GM11168 (cell line): Measurements from ENCODE around the gene DNAH14.
"Not testable (repeated sequence)": the region's sequence is repeated elsewhere in the genome, so short reads cannot be mapped to it uniquely, and the experiment has no call there.

Experiments
- in situ Hi-C: fragments of 300-500 bp; cut with MboI; formaldehyde crosslinking; loops from one replicate; pipeline ENCODE4 v1.12.0; 2022; ENCODE audit warnings: low sequenced_read_pairs; ENCODE audit not compliant: unreplicated experiment

The DNAH14 gene

GRCh38 chr1:225230483-225230882 lies 301.0 kb downstream of the DNAH14 start:
- in situ Hi-C loops: no loop called here

GRCh38 chr1:225232930-225233329 lies 303.5 kb downstream of the DNAH14 start:
- in situ Hi-C loops: not testable (repeated sequence)

- in situ Hi-C loops: no loop called here
Observed at GRCh38 chr1:225242611-225243010, 313.1 kb downstream of the DNAH14 start.

GRCh38 chr1:225250432-225250831 lies 321.0 kb downstream of the DNAH14 start:
- in situ Hi-C loops: no loop called here

GRCh38 chr1:225253173-225253572 lies 323.7 kb downstream of the DNAH14 start:
- in situ Hi-C loops: no loop called here

GRCh38 chr1:225253784-225254183 lies 324.3 kb downstream of the DNAH14 start:
- in situ Hi-C loops: no loop called here

GRCh38 chr1:225254676-225255075 lies 325.2 kb downstream of the DNAH14 start:
- in situ Hi-C loops: no loop called here

GRCh38 chr1:225257081-225257480 lies 327.6 kb downstream of the DNAH14 start:
- in situ Hi-C loops: no loop called here

GRCh38 chr1:225258811-225259210 lies 329.3 kb downstream of the DNAH14 start:
- in situ Hi-C loops: no loop called here

- in situ Hi-C loops: no loop called here
Observed at GRCh38 chr1:225259542-225259941, 330.1 kb downstream of the DNAH14 start.

GRCh38 chr1:225260319-225260718 lies 330.8 kb downstream of the DNAH14 start:
- in situ Hi-C loops: no loop called here

GRCh38 chr1:225277445-225277844 lies 348.0 kb downstream of the DNAH14 start:
- in situ Hi-C loops: no loop called here

GRCh38 chr1:225280563-225280962 lies 351.1 kb downstream of the DNAH14 start:
- in situ Hi-C loops: no loop called here

- in situ Hi-C loops: no loop called here
Observed at GRCh38 chr1:225290244-225290643, 360.8 kb downstream of the DNAH14 start.

GRCh38 chr1:225299624-225300023 lies 370.1 kb downstream of the DNAH14 start:
- in situ Hi-C loops: no loop called here

- in situ Hi-C loops: no loop called here
Observed at GRCh38 chr1:225300381-225300780, 370.9 kb downstream of the DNAH14 start.

- in situ Hi-C loops: no loop called here
Observed at GRCh38 chr1:225304996-225305395, 375.5 kb downstream of the DNAH14 start.

- in situ Hi-C loops: not testable (repeated sequence)
Observed at GRCh38 chr1:225310544-225310943, 381.1 kb downstream of the DNAH14 start.

- in situ Hi-C loops: no loop called here
Observed at GRCh38 chr1:225318706-225319575, 389.5 kb downstream of the DNAH14 start.

GRCh38 chr1:225319871-225320270 lies 390.4 kb downstream of the DNAH14 start:
- in situ Hi-C loops: no loop called here

- in situ Hi-C loops: no loop called here
Observed at GRCh38 chr1:225321784-225322183, 392.3 kb downstream of the DNAH14 start.

GRCh38 chr1:225329041-225329440 lies 399.6 kb downstream of the DNAH14 start:
- in situ Hi-C loops: no loop called here
